Kidney (tissue), 14 donors: ENCODE data around the gene HSPB1. TPM values are rescaled to one million over a fixed set of nuclear protein-coding genes. Genes with fewer than 3 reads are reported as not detected.

Source experiments
- DNase-seq, 5 donors: peaks; one replicate each; pipeline ENCODE4 v3.0.0-alpha.2; 2013 to 2020
- FAIRE-seq: peaks from 2 replicates; lab custom pipeline; 2012; peaks lifted over from hg19 to GRCh38; lab: Jason Lieb, UNC
- H3K27ac ChIP-seq, 2 donors: one replicate each; pipeline ENCODE4 v1.7.0; 2013; ENCODE audit warnings: low read depth in 2 of 2, low read length in 2 of 2, inconsistent platforms in 1 of 2
- H3K27me3 ChIP-seq: one replicate; pipeline ENCODE4 v1.7.1; 2013; ENCODE audit warnings: low read length, inconsistent platforms; ENCODE audit not compliant: control insufficient read depth, insufficient read depth
- H3K36me3 ChIP-seq, 3 donors: one replicate each; pipeline versions ENCODE4 v1.7.0 to v1.7.1; 2013; ENCODE audit warnings: low read length in 3 of 3, control low read depth in 1 of 3, inconsistent platforms in 1 of 3; ENCODE audit not compliant: insufficient read depth in 3 of 3, control insufficient read depth in 2 of 3
- H3K4me1 ChIP-seq, 3 donors: one replicate each; pipeline versions ENCODE4 v1.7.0 to v1.7.1; 2013; ENCODE audit warnings: low read length in 3 of 3, inconsistent platforms in 1 of 3, low read depth in 1 of 3; ENCODE audit not compliant: control insufficient read depth in 2 of 3, insufficient read depth in 2 of 3
- H3K4me3 ChIP-seq, 3 donors: one replicate each; pipeline versions ENCODE4 v1.7.0 to v1.8.1; 2013; ENCODE audit warnings: low read length in 3 of 3, control low read depth in 1 of 3, inconsistent platforms in 1 of 3
- H3K9ac ChIP-seq, 3 donors: one replicate each; pipeline versions ENCODE4 v1.7.0 to v1.7.1; 2013; ENCODE audit warnings: low read length in 3 of 3, control low read depth in 1 of 3, inconsistent platforms in 1 of 3
- H3K9me3 ChIP-seq, 3 donors: one replicate each; pipeline versions ENCODE4 v1.7.0 to v1.7.1; 2013; ENCODE audit warnings: low read length in 3 of 3, control low read depth in 1 of 3, inconsistent platforms in 1 of 3; ENCODE audit not compliant: control insufficient read depth in 2 of 3, insufficient read depth in 1 of 3
- intact Hi-C: fragments of 100-400 bp; cut with DNase I; formaldehyde crosslinking; loops from one replicate; pipeline ENCODE4 v1.11.1; 2022
- polyA plus RNA-seq: library from polyadenylated mRNA; stranded (reverse); fragments of 350-450 nt; fragmentation: Illumina TruSeq; extraction: RNeasy Lipid Tissue Mini Kit (QIAGEN cat#74804); gene quantifications from one replicate; pipeline ENCODE4 v1.2.3, GENCODE V29; 2014; ENCODE audit warnings: low read depth, low replicate concordance; ENCODE audit not compliant: insufficient read depth
- total RNA-seq: library from RNA; stranded (reverse); fragmentation: NEBNext Ultra II Directional; extraction: Animal tissue kit (Norgen Biotek cat#: 25700); gene quantifications from one replicate; pipeline ENCODE4 v1.2.1, GENCODE V29; 2021
- TF ChIP-seq, protein P1 (sequence below): IDR thresholded peaks from 3 replicates; pipeline ENCODE4 v1.5.1; 2012; ENCODE audit warnings: mild to moderate bottlenecking, moderate library complexity, borderline replicate concordance; ENCODE audit not compliant: insufficient read depth; ENCODE audit errors: extremely low read depth
- donor health status: control.
- donor health status: control.
- donor health status: control.
- donor health status: control.
- donor health status: control.
- donor health status: DM: yes; HTN: yes; CAD: no.
- donor health status: Normal renal cell carcinoma (clear cell type).

The HSPB1 gene
- total and polyA plus RNA-seq, 2 donors from 2014 or later: 1,012 to 1,561 TPM

DNA sequence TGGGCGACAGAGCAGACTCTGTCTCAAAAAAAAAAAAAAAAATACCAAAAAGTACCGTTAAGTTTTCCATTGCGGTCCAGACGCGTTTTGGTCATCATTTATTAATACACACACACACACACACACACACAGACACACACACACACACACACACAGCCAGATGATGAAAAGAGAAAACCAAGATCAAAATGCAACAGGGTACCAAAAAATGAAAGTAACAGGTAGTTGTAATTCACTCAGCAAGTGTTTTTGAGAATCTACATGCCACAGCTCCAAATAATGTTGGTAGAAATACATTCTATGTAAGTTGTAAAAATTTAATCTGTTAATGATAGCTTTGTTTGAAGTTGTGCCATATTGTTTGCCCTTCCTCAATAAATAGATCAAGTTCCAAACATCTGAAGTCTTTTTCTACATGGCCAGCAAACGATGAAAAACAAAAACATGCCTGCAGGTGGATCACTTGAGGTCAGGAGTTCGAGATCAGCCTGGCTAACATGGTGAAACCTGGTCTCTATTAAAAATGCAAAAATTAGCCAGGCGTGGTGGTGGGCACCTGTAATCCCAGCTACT is 46.9 kb downstream of the HSPB1 start:
- FAIRE-seq (no peak), DNase-seq (no peak)
- Histone ChIP-seq H3K9me3 (no peaks in the 10 kb centered on the region), H3K27me3 (no peaks in the 10 kb centered on the region), H3K36me3 (peaks cover 4 to 30% (median 15%) of the 10 kb centered on the region in 3 donors), H3K4me1 (peaks cover 0 to 17% (median 10%) of the 10 kb centered on the region in 3 donors), H3K27ac (no peak overlapping the region), H3K9ac (no peak overlapping the region), H3K4me3 (no peak overlapping the region)
- TF ChIP-seq, protein P1, sequence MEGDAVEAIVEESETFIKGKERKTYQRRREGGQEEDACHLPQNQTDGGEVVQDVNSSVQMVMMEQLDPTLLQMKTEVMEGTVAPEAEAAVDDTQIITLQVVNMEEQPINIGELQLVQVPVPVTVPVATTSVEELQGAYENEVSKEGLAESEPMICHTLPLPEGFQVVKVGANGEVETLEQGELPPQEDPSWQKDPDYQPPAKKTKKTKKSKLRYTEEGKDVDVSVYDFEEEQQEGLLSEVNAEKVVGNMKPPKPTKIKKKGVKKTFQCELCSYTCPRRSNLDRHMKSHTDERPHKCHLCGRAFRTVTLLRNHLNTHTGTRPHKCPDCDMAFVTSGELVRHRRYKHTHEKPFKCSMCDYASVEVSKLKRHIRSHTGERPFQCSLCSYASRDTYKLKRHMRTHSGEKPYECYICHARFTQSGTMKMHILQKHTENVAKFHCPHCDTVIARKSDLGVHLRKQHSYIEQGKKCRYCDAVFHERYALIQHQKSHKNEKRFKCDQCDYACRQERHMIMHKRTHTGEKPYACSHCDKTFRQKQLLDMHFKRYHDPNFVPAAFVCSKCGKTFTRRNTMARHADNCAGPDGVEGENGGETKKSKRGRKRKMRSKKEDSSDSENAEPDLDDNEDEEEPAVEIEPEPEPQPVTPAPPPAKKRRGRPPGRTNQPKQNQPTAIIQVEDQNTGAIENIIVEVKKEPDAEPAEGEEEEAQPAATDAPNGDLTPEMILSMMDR: no peak
- intact Hi-C loops: no loop called here

DNA sequence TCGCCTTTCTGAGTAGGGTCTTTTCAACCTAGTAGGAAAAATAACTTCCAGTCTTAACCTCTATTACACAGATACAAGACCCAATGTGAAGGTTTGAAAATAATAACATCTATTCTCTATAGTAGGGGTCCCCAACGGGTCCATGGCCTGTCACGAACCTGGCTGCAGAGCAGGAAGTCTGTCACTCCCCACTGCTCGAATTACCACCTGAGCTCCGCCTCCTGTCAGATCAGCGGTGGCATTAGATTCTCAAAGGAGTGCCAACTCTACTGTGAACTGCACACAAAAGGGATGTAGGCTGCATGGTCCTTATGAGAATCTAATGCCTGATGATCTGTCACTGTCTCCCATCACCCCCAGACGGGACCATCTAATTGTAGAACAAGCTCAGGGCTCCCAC is 48.9 kb downstream of the HSPB1 start:
- no peak for FAIRE-seq
- Histone ChIP-seq H3K4me3 (no peak overlapping the region), H3K36me3 (peaks cover 4 to 28% (median 6%) of the 10 kb centered on the region in 3 donors), H3K27me3 (no peaks in the 10 kb centered on the region), H3K9me3 (no peaks in the 10 kb centered on the region), H3K27ac (no peak overlapping the region), H3K4me1 (peaks cover 0 to 14% (median 6%) of the 10 kb centered on the region in 3 donors), H3K9ac (no peak overlapping the region)
- TF ChIP-seq, protein P1: no peak
- intact Hi-C loops: no loop called here
- no peak for DNase-seq

DNA sequence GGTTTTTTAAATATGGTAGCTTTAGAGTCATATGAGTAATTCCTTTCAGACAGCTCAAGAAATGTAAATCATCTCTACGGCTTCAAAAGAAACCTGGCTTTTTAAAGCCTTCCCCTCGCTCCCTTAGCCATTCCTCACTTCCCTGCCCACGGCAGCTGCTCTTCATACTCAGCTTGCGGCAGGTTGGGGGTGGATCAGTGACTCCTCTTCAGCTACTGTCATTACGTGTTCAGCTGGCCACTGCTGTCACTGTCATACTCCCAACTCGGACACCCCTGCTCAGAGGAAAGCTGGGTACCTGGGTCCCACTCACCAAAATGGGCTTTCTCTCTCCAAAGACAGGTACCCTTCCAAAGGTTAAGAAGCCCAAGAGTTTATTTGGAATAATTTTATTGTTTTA is 49.7 kb downstream of the HSPB1 start:
- intact Hi-C loops: no loop called here
- Histone ChIP-seq H3K9me3 (no peaks in the 10 kb centered on the region), H3K27ac (no peak overlapping the region), H3K27me3 (no peaks in the 10 kb centered on the region), H3K4me3 (no peak overlapping the region), H3K9ac (no peak overlapping the region), H3K4me1 (peaks cover 0 to 13% (median 8%) of the 10 kb centered on the region in 3 donors), H3K36me3 (peaks cover 0 to 21% (median 2%) of the 10 kb centered on the region in 3 donors)
- TF ChIP-seq, protein P1: no peak
- DNase-seq (no peak), FAIRE-seq (no peak)
